ENCODE data around the gene HACE1. TPM values are rescaled to one million over a fixed set of nuclear protein-coding genes. Genes with fewer than 3 reads are reported as not detected.

Gene HACE1
- total RNA-seq, 1 experiment from 2014 or later = 13.0 TPM

GRCh38 chr6:104684911-104685415, 174.8 kb downstream of the HACE1 start:
- POLR2A ChIA-PET = no interaction called here
- in situ Hi-C loops (cut with HindIII; ENCODE audit: low pct_unique_long_range_greater_than_20kb, low sequenced_read_pairs) = no loop called here

GRCh38 chr6:104683809-104684208, 175.9 kb downstream of the HACE1 start:
- BruUV-seq (replicated peaks) = no TSS peak
- H3K4me3 ChIP-seq (ENCODE audit: low read depth in 2 of 2, low read length in 2 of 2) = no peak overlapping the region
- no peaks in the 10 kb centered on the region for H3K9me3 ChIP-seq (ENCODE audit: control insufficient read depth, insufficient read depth, low read depth, low read length)
- DNase-seq (ENCODE audit: low read depth, low spot score) = no peak
- intact Hi-C loops (cut with micrococcal nuclease; ENCODE audit: unreplicated experiment) = loop anchor here (1.0 kb wide), 1 partner anchor 87 kb away; no protein-coding TSS in a partner anchor
- no peak for ATAC-seq
- ChIA-PET POLR2A (no interaction called here), CTCF (no interaction called here)
- in situ Hi-C loops (cut with HindIII; ENCODE audit: low pct_unique_long_range_greater_than_20kb, low sequenced_read_pairs) = no loop called here
- H3K27ac ChIP-seq (ENCODE audit: low read length) = no peak overlapping the region
- H3K4me1 ChIP-seq (ENCODE audit: control insufficient read depth, insufficient read depth, low read length) = no peaks in the 10 kb centered on the region; the same call in 1 of the 2 replicates
- no peaks in the 10 kb centered on the region for H3K27me3 ChIP-seq (ENCODE audit: control insufficient read depth, insufficient read depth, low read length)
- H3K36me3 ChIP-seq (ENCODE audit: control insufficient read depth, insufficient read depth, low read length) = no peaks in the 10 kb centered on the region
- TF ChIP-seq CTCF (IDR thresholded peaks at IDR 0.05) = no peak
- no peak for TF ChIP-seq TCF7L2 (IDR thresholded peaks at IDR 0.05; ENCODE audit: low read depth, low read length)
- TF ChIP-seq POLR2AphosphoS5 (IDR thresholded peaks at IDR 0.05; ENCODE audit: low read depth, low read length) = no peak
- no peak for TF ChIP-seq SIN3A (IDR thresholded peaks at IDR 0.05; ENCODE audit: borderline replicate concordance, insufficient read depth, low read depth, low read length)
- TF ChIP-seq REST (IDR thresholded peaks at IDR 0.05; ENCODE audit: insufficient read depth in 1 of 2, low read depth in 2 of 2, low read length in 1 of 2) = no peak

More at GRCh38 chr6:104684911-104685415, 174.8 kb downstream of the HACE1 start:
- intact Hi-C loops (cut with micrococcal nuclease; ENCODE audit: unreplicated experiment) = no loop called here
- Histone ChIP-seq H3K4me1 (ENCODE audit: control insufficient read depth, insufficient read depth, low read length) (no peaks in the 10 kb centered on the region; the same call in 1 of the 2 replicates), H3K27me3 (ENCODE audit: control insufficient read depth, insufficient read depth, low read length) (no peaks in the 10 kb centered on the region), H3K36me3 (ENCODE audit: control insufficient read depth, insufficient read depth, low read length) (no peaks in the 10 kb centered on the region), H3K9me3 (ENCODE audit: control insufficient read depth, insufficient read depth, low read depth, low read length) (no peaks in the 10 kb centered on the region), H3K4me3 (ENCODE audit: low read depth in 2 of 2, low read length in 2 of 2) (no peak overlapping the region), H3K27ac (ENCODE audit: low read length) (peak overlapping the region; percentile 11; the same call in 1 of the 2 replicates)
- CTCF ChIA-PET = interaction anchor here (0.6 kb wide), 1 partner anchor 393 kb away, joined by 3 read pairs; no protein-coding TSS in a partner anchor
- TF ChIP-seq SIN3A (IDR thresholded peaks at IDR 0.05; ENCODE audit: borderline replicate concordance, insufficient read depth, low read depth, low read length) = no peak
- TF ChIP-seq POLR2AphosphoS5 (IDR thresholded peaks at IDR 0.05; ENCODE audit: low read depth, low read length) = no peak
- TF ChIP-seq CTCF (IDR thresholded peaks at IDR 0.05) = no peak
- no peak for TF ChIP-seq TCF7L2 (IDR thresholded peaks at IDR 0.05; ENCODE audit: low read depth, low read length)
- TF ChIP-seq REST (IDR thresholded peaks at IDR 0.05; ENCODE audit: insufficient read depth in 1 of 2, low read depth in 2 of 2, low read length in 1 of 2) = no peak
- BruUV-seq (replicated peaks) = no TSS peak
- no peak for DNase-seq (ENCODE audit: low read depth, low spot score)
- ATAC-seq = no peak
